ENCODE measurements around the gene LRPAP1. TPM values are rescaled to one million over a fixed set of nuclear protein-coding genes. Genes with fewer than 3 reads are reported as not detected.
"Not testable (repeated sequence)": the region's sequence is repeated elsewhere in the genome, so short reads cannot be mapped to it uniquely, and the experiment has no call there.

Gene LRPAP1
- polyA plus RNA-seq, 1 of the 3 experiments (the other 2 are of a cell fraction), result 209 TPM

DNA sequence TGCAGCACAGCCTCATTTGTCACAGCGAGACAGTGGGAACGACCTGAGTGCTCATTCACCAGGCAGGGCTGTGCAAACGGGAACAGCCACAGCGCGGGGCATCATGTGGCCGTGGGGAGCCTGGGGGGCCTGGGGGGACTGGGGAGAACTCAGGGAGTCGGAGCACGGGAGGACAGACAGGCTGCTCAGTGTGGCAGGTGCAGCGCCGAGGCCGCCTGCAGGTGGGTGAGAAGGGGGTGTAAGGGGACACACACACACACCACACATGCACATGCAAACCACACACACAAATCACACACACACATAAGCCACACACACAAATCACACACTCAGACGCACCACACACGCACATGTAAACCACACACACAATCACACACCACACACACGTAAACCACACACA is 34.5 kb upstream of the LRPAP1 start:
- POLR2A ChIA-PET; H3K27me3 ChIP-seq (ENCODE audit: insufficient read depth); H2AFZ ChIP-seq (ENCODE audit: low read depth); H3K4me1 ChIP-seq (ENCODE audit: control insufficient read depth in 1 of 2, insufficient read depth in 2 of 2, low read depth in 1 of 2, low read length in 1 of 2); H3K79me2 ChIP-seq (ENCODE audit: insufficient read depth); DNase-seq; CTCF ChIA-PET; H3K9me2 ChIP-seq; H3K9ac ChIP-seq; H3K27ac ChIP-seq (ENCODE audit: low read depth in 2 of 2, low read length in 1 of 2); H3K4me3 ChIP-seq (ENCODE audit: low read depth in 2 of 2, low read length in 1 of 2); H4K20me1 ChIP-seq (ENCODE audit: insufficient read depth); H3F3A ChIP-seq (replicated peaks; ENCODE audit: insufficient read depth); H3K9me3 ChIP-seq; H3K4me2 ChIP-seq; H3K36me3 ChIP-seq (replicated peaks in 1 of 2; ENCODE audit: control insufficient read depth in 1 of 2, insufficient read depth in 2 of 2, low read length in 1 of 2): not testable (repeated sequence)
- WGBS (ENCODE audit: low lambda C conversion rate), result 56% methylated on average over 9 of the region's 14 CpGs

DNA sequence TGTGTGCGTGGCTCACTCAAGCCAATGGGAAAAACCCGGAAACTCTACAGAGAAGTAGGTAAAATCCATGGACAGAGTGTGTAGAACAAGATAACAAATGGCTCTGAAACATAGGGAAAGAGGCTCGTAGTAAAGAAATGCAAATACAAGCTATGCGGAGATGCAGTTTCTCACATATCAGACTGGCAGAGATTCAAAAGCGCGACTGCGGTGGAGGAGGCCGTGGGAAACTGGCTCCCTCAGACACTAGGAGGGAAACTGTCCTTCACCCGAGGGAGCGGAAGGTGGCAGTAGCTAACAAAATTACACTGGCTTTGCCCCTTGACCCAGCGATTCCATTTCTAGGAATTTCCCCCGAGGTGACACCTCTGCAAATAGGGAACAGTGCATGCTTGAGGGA is 34.1 kb upstream of the LRPAP1 start:
- H3K27me3 ChIP-seq (ENCODE audit: insufficient read depth); H3K9ac ChIP-seq; H3K4me1 ChIP-seq (ENCODE audit: control insufficient read depth in 1 of 2, insufficient read depth in 2 of 2, low read depth in 1 of 2, low read length in 1 of 2); H3K4me2 ChIP-seq; H3K27ac ChIP-seq (ENCODE audit: low read depth in 2 of 2, low read length in 1 of 2); H3K79me2 ChIP-seq (ENCODE audit: insufficient read depth); H4K20me1 ChIP-seq (ENCODE audit: insufficient read depth); H3K9me2 ChIP-seq; H3K36me3 ChIP-seq (replicated peaks in 1 of 2; ENCODE audit: control insufficient read depth in 1 of 2, insufficient read depth in 2 of 2, low read length in 1 of 2); H3K4me3 ChIP-seq (ENCODE audit: low read depth in 2 of 2, low read length in 1 of 2); H3F3A ChIP-seq (replicated peaks; ENCODE audit: insufficient read depth); POLR2A ChIA-PET; H3K9me3 ChIP-seq; H2AFZ ChIP-seq (ENCODE audit: low read depth); DNase-seq: not testable (repeated sequence)
- CTCF ChIA-PET, result interaction anchor here (0.6 kb wide), 1 partner anchor 156 kb away, joined by 3 read pairs; no protein-coding TSS in a partner anchor
- 35% methylated on average over 10 of the region's 12 CpGs for WGBS (ENCODE audit: low lambda C conversion rate)

DNA sequence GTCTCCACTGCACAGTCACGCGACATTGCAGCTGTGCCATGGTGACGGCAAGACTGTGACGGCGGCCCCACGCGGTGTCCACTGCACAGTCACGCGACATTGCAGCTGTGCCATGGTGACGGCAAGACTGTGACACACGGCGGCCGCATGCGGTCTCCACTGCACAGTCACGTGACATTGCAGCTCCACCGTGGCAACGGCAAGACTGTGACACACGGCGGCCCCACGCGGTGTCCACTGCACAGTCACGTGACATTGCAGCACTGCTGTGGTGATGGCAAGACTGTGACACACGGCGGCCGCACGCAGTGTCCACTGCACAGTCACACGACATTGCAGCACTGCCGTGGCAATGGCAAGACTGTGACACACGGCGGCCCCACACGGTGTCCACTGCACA is 32.7 kb upstream of the LRPAP1 start:
- H3K9ac ChIP-seq; H3K27ac ChIP-seq (ENCODE audit: low read depth in 2 of 2, low read length in 1 of 2); H3K9me2 ChIP-seq; POLR2A ChIA-PET; DNase-seq; H3K4me3 ChIP-seq (ENCODE audit: low read depth in 2 of 2, low read length in 1 of 2); H3K4me2 ChIP-seq; H2AFZ ChIP-seq (ENCODE audit: low read depth); H3K36me3 ChIP-seq (replicated peaks in 1 of 2; ENCODE audit: control insufficient read depth in 1 of 2, insufficient read depth in 2 of 2, low read length in 1 of 2); CTCF ChIA-PET; H3K4me1 ChIP-seq (ENCODE audit: control insufficient read depth in 1 of 2, insufficient read depth in 2 of 2, low read depth in 1 of 2, low read length in 1 of 2); H3K27me3 ChIP-seq (ENCODE audit: insufficient read depth); H4K20me1 ChIP-seq (ENCODE audit: insufficient read depth); H3K9me3 ChIP-seq; H3K79me2 ChIP-seq (ENCODE audit: insufficient read depth); H3F3A ChIP-seq (replicated peaks; ENCODE audit: insufficient read depth): not testable (repeated sequence)
- 78% methylated on average over 10 of the region's 31 CpGs for WGBS (ENCODE audit: low lambda C conversion rate)

DNA sequence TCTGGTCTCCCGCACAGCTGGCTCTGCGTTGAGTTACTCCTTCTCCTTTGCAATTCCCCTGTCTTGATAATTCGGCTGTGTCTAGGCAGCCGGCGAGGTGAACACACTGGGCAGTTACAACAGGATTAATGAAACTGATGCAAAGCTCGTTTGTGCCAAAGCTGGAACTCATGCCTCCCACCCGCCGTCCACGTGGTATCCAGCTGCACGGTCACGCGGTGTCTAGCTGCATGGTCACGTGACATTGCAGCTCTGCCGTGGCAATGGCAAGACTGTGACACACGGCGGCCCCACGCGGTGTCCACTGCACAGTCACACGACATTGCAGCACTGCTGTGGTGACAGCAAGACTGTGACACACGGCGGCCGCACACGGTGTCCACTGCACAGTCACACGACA is 31.2 kb upstream of the LRPAP1 start:
- Histone ChIP-seq H3K79me2 (ENCODE audit: insufficient read depth) (no peaks in the 10 kb centered on the region), H3K4me1 (ENCODE audit: control insufficient read depth in 1 of 2, insufficient read depth in 2 of 2, low read depth in 1 of 2, low read length in 1 of 2) (peaks cover 0 to 9% of the 10 kb centered on the region in 2 experiments; a peak in 1 of 4 replicates), H3K36me3 (replicated peaks in 1 of 2; ENCODE audit: control insufficient read depth in 1 of 2, insufficient read depth in 2 of 2, low read length in 1 of 2) (no peaks in the 10 kb centered on the region), H2AFZ (ENCODE audit: low read depth) (no peak overlapping the region), H3K27me3 (ENCODE audit: insufficient read depth) (no peaks in the 10 kb centered on the region), H3K9me3 (no peaks in the 10 kb centered on the region), H3K27ac (ENCODE audit: low read depth in 2 of 2, low read length in 1 of 2) (no peak overlapping the region), H3K9me2 (no peaks in the 10 kb centered on the region), H3F3A (replicated peaks; ENCODE audit: insufficient read depth) (no peaks in the 10 kb centered on the region), H3K9ac (no peak overlapping the region), H3K4me3 (ENCODE audit: low read depth in 2 of 2, low read length in 1 of 2) (no peak overlapping the region), H4K20me1 (ENCODE audit: insufficient read depth) (no peaks in the 10 kb centered on the region), H3K4me2 (no peak overlapping the region)
- ChIA-PET CTCF (interaction anchor here (1.0 kb wide), 1 partner anchor 202 kb away, joined by 4 read pairs; no protein-coding TSS in a partner anchor), POLR2A (no interaction called here)
- 68% methylated on average over 19 of the region's 24 CpGs for WGBS (ENCODE audit: low lambda C conversion rate)
- no peak for DNase-seq
- TF ChIP-seq, protein P1, sequence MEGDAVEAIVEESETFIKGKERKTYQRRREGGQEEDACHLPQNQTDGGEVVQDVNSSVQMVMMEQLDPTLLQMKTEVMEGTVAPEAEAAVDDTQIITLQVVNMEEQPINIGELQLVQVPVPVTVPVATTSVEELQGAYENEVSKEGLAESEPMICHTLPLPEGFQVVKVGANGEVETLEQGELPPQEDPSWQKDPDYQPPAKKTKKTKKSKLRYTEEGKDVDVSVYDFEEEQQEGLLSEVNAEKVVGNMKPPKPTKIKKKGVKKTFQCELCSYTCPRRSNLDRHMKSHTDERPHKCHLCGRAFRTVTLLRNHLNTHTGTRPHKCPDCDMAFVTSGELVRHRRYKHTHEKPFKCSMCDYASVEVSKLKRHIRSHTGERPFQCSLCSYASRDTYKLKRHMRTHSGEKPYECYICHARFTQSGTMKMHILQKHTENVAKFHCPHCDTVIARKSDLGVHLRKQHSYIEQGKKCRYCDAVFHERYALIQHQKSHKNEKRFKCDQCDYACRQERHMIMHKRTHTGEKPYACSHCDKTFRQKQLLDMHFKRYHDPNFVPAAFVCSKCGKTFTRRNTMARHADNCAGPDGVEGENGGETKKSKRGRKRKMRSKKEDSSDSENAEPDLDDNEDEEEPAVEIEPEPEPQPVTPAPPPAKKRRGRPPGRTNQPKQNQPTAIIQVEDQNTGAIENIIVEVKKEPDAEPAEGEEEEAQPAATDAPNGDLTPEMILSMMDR (IDR thresholded peaks at IDR 0.05), result no peak
- TF ChIP-seq EP300 (IDR thresholded peaks at IDR 0.05; ENCODE audit: borderline replicate concordance in 1 of 2, low read depth in 1 of 2, low read length in 1 of 2) (no peak), YY1 (IDR thresholded peaks at IDR 0.05; ENCODE audit: low read depth) (no peak), POLR2AphosphoS5 (IDR thresholded peaks at IDR 0.05; ENCODE audit: low read depth, low read length) (no peak), RXRA (IDR thresholded peaks at IDR 0.05; ENCODE audit: borderline replicate concordance, low read depth) (no peak), GABPA (IDR thresholded peaks at IDR 0.05; ENCODE audit: low read depth) (no peak)

DNA sequence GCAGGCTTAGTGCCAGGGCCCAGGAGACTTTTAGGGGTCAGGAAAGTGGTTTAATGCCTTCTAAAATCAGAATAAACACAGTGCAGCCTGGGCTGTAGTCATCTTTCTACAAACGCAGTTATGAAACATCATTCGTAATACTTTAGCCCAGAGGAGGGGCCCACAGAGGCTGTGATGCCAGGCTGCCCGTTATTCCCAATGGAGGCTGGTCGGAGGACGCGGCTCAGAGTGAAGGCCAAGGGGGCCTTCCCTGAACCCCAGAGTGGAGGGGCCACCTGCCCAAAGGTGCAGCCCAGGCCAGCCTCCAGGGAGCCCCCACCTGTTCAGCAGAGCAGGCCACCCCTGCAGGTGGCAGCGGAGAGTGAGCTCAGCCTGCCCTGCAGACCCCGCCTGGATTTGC is 29.9 kb upstream of the LRPAP1 start:
- H3F3A ChIP-seq (replicated peaks; ENCODE audit: insufficient read depth); H3K4me2 ChIP-seq; H2AFZ ChIP-seq (ENCODE audit: low read depth); DNase-seq; H3K4me3 ChIP-seq (ENCODE audit: low read depth in 2 of 2, low read length in 1 of 2); H3K9me2 ChIP-seq; H3K79me2 ChIP-seq (ENCODE audit: insufficient read depth); H3K27ac ChIP-seq (ENCODE audit: low read depth in 2 of 2, low read length in 1 of 2); CTCF ChIA-PET; H3K9ac ChIP-seq; POLR2A ChIA-PET; H3K36me3 ChIP-seq (replicated peaks in 1 of 2; ENCODE audit: control insufficient read depth in 1 of 2, insufficient read depth in 2 of 2, low read length in 1 of 2); H4K20me1 ChIP-seq (ENCODE audit: insufficient read depth); H3K4me1 ChIP-seq (ENCODE audit: control insufficient read depth in 1 of 2, insufficient read depth in 2 of 2, low read depth in 1 of 2, low read length in 1 of 2); H3K9me3 ChIP-seq; H3K27me3 ChIP-seq (ENCODE audit: insufficient read depth): not testable (repeated sequence)
- WGBS (ENCODE audit: low lambda C conversion rate), result 87% methylated on average over 6 of the region's 8 CpGs

Measured in SK-N-SH (cell line).